Mammary epithelial cell (primary cell): ENCODE results near the gene TSPAN18.

Experiments
- EZH2 ChIP-seq: IDR thresholded peaks from 2 replicates; pipeline ENCODE4 v1.6.1; 2012; ENCODE audit warnings: low read length, inconsistent platforms, borderline replicate concordance
- TF ChIP-seq, protein P1 (sequence below), 2 donors: IDR thresholded peaks in 1 of 2; conservative IDR thresholded peaks in 1 of 2; 2 replicates each; pipeline ENCODE4 v1.5.1; 2011 to 2012; ENCODE audit warnings: inconsistent platforms in 2 of 2, low read length in 2 of 2, mild to moderate bottlenecking in 2 of 2, control low read depth in 1 of 2, low read depth in 1 of 2; ENCODE audit not compliant: insufficient read depth in 1 of 2; ENCODE audit errors: extremely low read depth in 1 of 2

GRCh38 chr11:44913502-44913901 is 186.7 kb downstream of the TSPAN18 start:
- TF ChIP-seq, protein P1, sequence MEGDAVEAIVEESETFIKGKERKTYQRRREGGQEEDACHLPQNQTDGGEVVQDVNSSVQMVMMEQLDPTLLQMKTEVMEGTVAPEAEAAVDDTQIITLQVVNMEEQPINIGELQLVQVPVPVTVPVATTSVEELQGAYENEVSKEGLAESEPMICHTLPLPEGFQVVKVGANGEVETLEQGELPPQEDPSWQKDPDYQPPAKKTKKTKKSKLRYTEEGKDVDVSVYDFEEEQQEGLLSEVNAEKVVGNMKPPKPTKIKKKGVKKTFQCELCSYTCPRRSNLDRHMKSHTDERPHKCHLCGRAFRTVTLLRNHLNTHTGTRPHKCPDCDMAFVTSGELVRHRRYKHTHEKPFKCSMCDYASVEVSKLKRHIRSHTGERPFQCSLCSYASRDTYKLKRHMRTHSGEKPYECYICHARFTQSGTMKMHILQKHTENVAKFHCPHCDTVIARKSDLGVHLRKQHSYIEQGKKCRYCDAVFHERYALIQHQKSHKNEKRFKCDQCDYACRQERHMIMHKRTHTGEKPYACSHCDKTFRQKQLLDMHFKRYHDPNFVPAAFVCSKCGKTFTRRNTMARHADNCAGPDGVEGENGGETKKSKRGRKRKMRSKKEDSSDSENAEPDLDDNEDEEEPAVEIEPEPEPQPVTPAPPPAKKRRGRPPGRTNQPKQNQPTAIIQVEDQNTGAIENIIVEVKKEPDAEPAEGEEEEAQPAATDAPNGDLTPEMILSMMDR (conservative IDR thresholded peaks at IDR 0.05 in 1 of 2, IDR thresholded peaks at IDR 0.05 in 1 of 2; ENCODE audit: extremely low read depth in 1 of 2, insufficient read depth in 1 of 2, low read depth in 1 of 2, low read length in 2 of 2), result no peak
- no peak for TF ChIP-seq EZH2
